Smooth muscle cell (in vitro differentiated cells): ENCODE measurements around the gene RNF208. TPM values are rescaled to one million over a fixed set of nuclear protein-coding genes. Genes with fewer than 3 reads are reported as not detected.

Experiments
- DNase-seq: peaks from one replicate; lab custom pipeline; 2025; ENCODE audit not compliant: unreplicated experiment; lab: John Stamatoyannopoulos, UW
- H2AFZ ChIP-seq: fragments of 200-600 bp; sonication (generic); 2 replicates; pipeline ENCODE4 v1.6.0; 2016; ENCODE audit warnings: antibody characterized with exemption, low read depth, mild to moderate bottlenecking
- H3F3A ChIP-seq: fragments of 200-600 bp; sonication (generic); 2 replicates; pipeline ENCODE4 v1.6.0; 2017; ENCODE audit warnings: antibody characterized with exemption, low read depth
- H3K27ac ChIP-seq: fragments of 200-600 bp; sonication (generic); 2 replicates; pipeline ENCODE4 v1.5.1; 2016; ENCODE audit warnings: low read depth, mild to moderate bottlenecking
- H3K27me3 ChIP-seq: fragments of 200-600 bp; sonication (generic); 2 replicates; pipeline ENCODE4 v1.6.1; 2016; ENCODE audit warnings: low read depth, mild to moderate bottlenecking
- H3K36me3 ChIP-seq: fragments of 200-600 bp; sonication (generic); 2 replicates; pipeline ENCODE4 v1.5.1; 2016; ENCODE audit warnings: low read depth
- H3K4me1 ChIP-seq: fragments of 200-600 bp; sonication (generic); 2 replicates; pipeline ENCODE4 v1.5.1; 2016; ENCODE audit warnings: low read depth
- H3K4me2 ChIP-seq: fragments of 200-600 bp; sonication (generic); 2 replicates; pipeline ENCODE4 v1.6.0; 2016; ENCODE audit warnings: mild to moderate bottlenecking
- H3K4me3 ChIP-seq: fragments of 200-600 bp; sonication (generic); 2 replicates; pipeline ENCODE4 v1.5.1; 2016; ENCODE audit warnings: mild to moderate bottlenecking
- H3K79me2 ChIP-seq: fragments of 200-600 bp; sonication (generic); 2 replicates; pipeline ENCODE4 v1.6.0; 2016; ENCODE audit warnings: low read depth, mild to moderate bottlenecking
- H3K9ac ChIP-seq: fragments of 200-600 bp; sonication (generic); 2 replicates; pipeline ENCODE4 v1.6.0; 2016; ENCODE audit warnings: low read depth
- H3K9me3 ChIP-seq: fragments of 200-600 bp; sonication (generic); replicated peaks from 2 replicates; pipeline ENCODE4 v1.5.1; 2016; ENCODE audit warnings: low read depth
- H4K20me1 ChIP-seq: fragments of 200-600 bp; sonication (generic); 2 replicates; pipeline ENCODE4 v1.6.0; 2016; ENCODE audit warnings: low read depth
- WGBS: methylation state at CpG from one replicate; pipeline ENCODE4 v1.1.7; 2016; ENCODE audit warnings: low lambda C conversion rate; 5-methylcytosine and 5-hydroxymethylcytosine counted together
- polyA plus RNA-seq: library from polyadenylated mRNA; unstranded; fragments of >200 nt; fragmentation: Nextera tagmentation; extraction: Ambion mirVana; gene quantifications from 2 replicates; pipeline ENCODE4 v1.2.1, GENCODE V29; 2016
- total RNA-seq: library from RNA; depleted of rRNA; stranded (reverse); fragments of >200 nt; gene quantifications from 2 replicates; pipeline ENCODE4 v1.2.3, GENCODE V29; 2014
- TF ChIP-seq, protein P1 (sequence below): fragments of 200-600 bp; sonication (generic); IDR thresholded peaks from 2 replicates; pipeline ENCODE4 v1.5.1; 2017; ENCODE audit warnings: borderline replicate concordance, mild to moderate bottlenecking, antibody characterized with exemption; ENCODE audit not compliant: insufficient read depth, poor library complexity, severe bottlenecking

Gene RNF208
- total and polyA plus RNA-seq, 2 experiments from 2014 or later, result 0.36 to 1.4 TPM

DNA sequence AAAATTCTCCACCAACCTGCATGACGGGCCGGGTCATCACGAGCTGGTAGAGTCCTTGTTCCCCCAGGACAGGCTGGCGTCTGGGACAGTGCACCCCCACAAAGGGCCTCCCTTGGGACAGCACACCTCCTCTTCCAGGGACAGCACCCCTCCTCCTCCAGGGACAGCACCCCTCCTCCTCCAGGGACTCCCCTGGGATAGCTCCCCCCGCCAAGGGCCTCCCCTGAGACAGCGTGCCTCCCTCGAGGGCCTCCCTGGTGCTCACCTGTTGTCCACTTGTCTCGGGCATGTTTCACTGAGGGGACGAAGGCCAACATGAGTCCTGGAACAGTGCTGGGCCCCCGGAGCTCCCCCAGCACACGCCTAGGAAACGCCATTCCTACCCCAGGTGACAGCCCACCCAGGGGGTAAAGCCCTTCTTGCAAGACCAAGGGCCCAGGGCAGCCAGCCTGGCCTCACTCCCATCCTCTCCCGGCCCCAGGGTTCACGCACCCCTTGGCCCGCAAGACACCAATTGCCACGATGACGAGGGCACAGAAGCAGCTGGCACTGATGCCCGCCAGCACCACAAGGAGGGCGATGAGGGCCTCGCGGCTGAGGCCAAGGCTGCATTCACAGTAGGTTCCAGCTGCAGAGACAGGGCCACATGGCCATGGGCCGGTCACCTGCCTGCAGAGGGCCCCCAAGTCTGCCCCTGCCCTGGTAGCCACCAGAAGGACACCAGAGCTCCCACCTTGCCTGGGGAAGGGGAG lies 50.7 kb downstream of the RNF208 start:
- Histone ChIP-seq H3K27ac (no peak overlapping the region), H3F3A (no peaks in the 10 kb centered on the region), H3K27me3 (peaks cover 62% of the 10 kb centered on the region), H2AFZ (no peak overlapping the region), H3K4me2 (no peak overlapping the region), H3K36me3 (no peaks in the 10 kb centered on the region), H3K4me1 (no peaks in the 10 kb centered on the region), H3K4me3 (no peak overlapping the region), H4K20me1 (no peaks in the 10 kb centered on the region), H3K9me3 (no peaks in the 10 kb centered on the region), H3K79me2 (no peaks in the 10 kb centered on the region), H3K9ac (no peak overlapping the region)
- TF ChIP-seq, protein P1, sequence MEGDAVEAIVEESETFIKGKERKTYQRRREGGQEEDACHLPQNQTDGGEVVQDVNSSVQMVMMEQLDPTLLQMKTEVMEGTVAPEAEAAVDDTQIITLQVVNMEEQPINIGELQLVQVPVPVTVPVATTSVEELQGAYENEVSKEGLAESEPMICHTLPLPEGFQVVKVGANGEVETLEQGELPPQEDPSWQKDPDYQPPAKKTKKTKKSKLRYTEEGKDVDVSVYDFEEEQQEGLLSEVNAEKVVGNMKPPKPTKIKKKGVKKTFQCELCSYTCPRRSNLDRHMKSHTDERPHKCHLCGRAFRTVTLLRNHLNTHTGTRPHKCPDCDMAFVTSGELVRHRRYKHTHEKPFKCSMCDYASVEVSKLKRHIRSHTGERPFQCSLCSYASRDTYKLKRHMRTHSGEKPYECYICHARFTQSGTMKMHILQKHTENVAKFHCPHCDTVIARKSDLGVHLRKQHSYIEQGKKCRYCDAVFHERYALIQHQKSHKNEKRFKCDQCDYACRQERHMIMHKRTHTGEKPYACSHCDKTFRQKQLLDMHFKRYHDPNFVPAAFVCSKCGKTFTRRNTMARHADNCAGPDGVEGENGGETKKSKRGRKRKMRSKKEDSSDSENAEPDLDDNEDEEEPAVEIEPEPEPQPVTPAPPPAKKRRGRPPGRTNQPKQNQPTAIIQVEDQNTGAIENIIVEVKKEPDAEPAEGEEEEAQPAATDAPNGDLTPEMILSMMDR, result no peak
- DNase-seq, result no peak
- WGBS, result 88% methylated on average over 21 of the region's 22 CpGs

- TF ChIP-seq, protein P1, result no peak
- Histone ChIP-seq H3K4me3 (no peak overlapping the region), H3K4me1 (no peaks in the 10 kb centered on the region), H4K20me1 (no peaks in the 10 kb centered on the region), H3K4me2 (no peak overlapping the region), H3K9ac (no peak overlapping the region), H3K79me2 (no peaks in the 10 kb centered on the region), H3K36me3 (no peaks in the 10 kb centered on the region), H3K27ac (no peak overlapping the region), H3F3A (no peaks in the 10 kb centered on the region), H2AFZ (no peak overlapping the region), H3K27me3 (peaks cover 69% of the 10 kb centered on the region), H3K9me3 (no peaks in the 10 kb centered on the region)
- 67% methylated on average over 13 of the region's 14 CpGs for WGBS
- DNase-seq, result no peak
Measured at GRCh38 chr9:137170486-137171148, 51.4 kb downstream of the RNF208 start.

Other genes with a start within 250 kb of the RNF208 start
Only the 30 nearest of the 32 such genes appear.
- 27.4 and 29.0 TPM in 2 replicates for gene PAXX, start 229.8 kb downstream of the RNF208 start, total RNA-seq
- 61.4 and 62.0 TPM in 2 replicates for gene PAXX, start 229.8 kb downstream of the RNF208 start, polyA plus RNA-seq
- 15.2 and 36.8 TPM in 2 replicates for gene CLIC3, start 225.7 kb downstream of the RNF208 start, total RNA-seq
- gene CLIC3, start 225.7 kb downstream of the RNF208 start, polyA plus RNA-seq, result 43.9 and 69.9 TPM in 2 replicates
- 15.9 and 23.0 TPM in 2 replicates for gene ABCA2, start 194.0 kb downstream of the RNF208 start, total RNA-seq
- 26.2 and 29.0 TPM in 2 replicates for gene ABCA2, start 194.0 kb downstream of the RNF208 start, polyA plus RNA-seq
- gene FUT7, start 190.2 kb downstream of the RNF208 start, total RNA-seq, result not detected in 2 replicates
- 0.51 TPM in 1 of 2 replicates, not detected in the other for gene FUT7, start 190.2 kb downstream of the RNF208 start, polyA plus RNA-seq
- 5.9 and 9.9 TPM in 2 replicates for gene NPDC1, start 176.1 kb downstream of the RNF208 start, total RNA-seq
- 19.3 and 38.8 TPM in 2 replicates for gene NPDC1, start 176.1 kb downstream of the RNF208 start, polyA plus RNA-seq
- not detected in 2 replicates for gene ENTPD2, start 168.2 kb downstream of the RNF208 start, total RNA-seq
- 0.30 and 0.78 TPM in 2 replicates for gene ENTPD2, start 168.2 kb downstream of the RNF208 start, polyA plus RNA-seq
- gene SAPCD2, start 151.7 kb downstream of the RNF208 start, total RNA-seq, result 1.9 and 2.1 TPM in 2 replicates
- 3.9 and 5.0 TPM in 2 replicates for gene SAPCD2, start 151.7 kb downstream of the RNF208 start, polyA plus RNA-seq
- gene UAP1L1, start 144.7 kb downstream of the RNF208 start, total RNA-seq, result 5.8 and 7.2 TPM in 2 replicates
- gene UAP1L1, start 144.7 kb downstream of the RNF208 start, polyA plus RNA-seq, result 22.5 and 23.8 TPM in 2 replicates
- gene MAN1B1, start 135.3 kb downstream of the RNF208 start, total RNA-seq, result 62.9 and 70.9 TPM in 2 replicates
- 97.1 and 109 TPM in 2 replicates for gene MAN1B1, start 135.3 kb downstream of the RNF208 start, polyA plus RNA-seq
- gene DPP7, start 107.5 kb downstream of the RNF208 start, total RNA-seq, result 50.6 and 51.4 TPM in 2 replicates
- 170 and 171 TPM in 2 replicates for gene DPP7, start 107.5 kb downstream of the RNF208 start, polyA plus RNA-seq
- gene GRIN1, start 83.1 kb downstream of the RNF208 start, total RNA-seq, result not detected in 2 replicates
- gene GRIN1, start 83.1 kb downstream of the RNF208 start, polyA plus RNA-seq, result 0.44 TPM in 1 of 2 replicates, not detected in the other
- gene LRRC26, start 52.2 kb downstream of the RNF208 start, total RNA-seq, result not detected in 2 replicates
- not detected in 2 replicates for gene LRRC26, start 52.2 kb downstream of the RNF208 start, polyA plus RNA-seq
- gene TMEM210, start 50.2 kb downstream of the RNF208 start, total RNA-seq, result not detected in 2 replicates
- gene TMEM210, start 50.2 kb downstream of the RNF208 start, polyA plus RNA-seq, result not detected in 2 replicates
- 12.6 and 16.3 TPM in 2 replicates for gene ANAPC2, start 33.7 kb downstream of the RNF208 start, total RNA-seq
- 6.6 and 17.6 TPM in 2 replicates for gene ANAPC2, start 33.7 kb downstream of the RNF208 start, polyA plus RNA-seq
- 32.7 and 69.5 TPM in 2 replicates for gene SSNA1, start 33.6 kb downstream of the RNF208 start, total RNA-seq
- gene SSNA1, start 33.6 kb downstream of the RNF208 start, polyA plus RNA-seq, result 84.9 and 94.1 TPM in 2 replicates
- 4.0 and 6.9 TPM in 2 replicates for gene TPRN, start 21.5 kb downstream of the RNF208 start, total RNA-seq
- 15.0 and 19.0 TPM in 2 replicates for gene TPRN, start 21.5 kb downstream of the RNF208 start, polyA plus RNA-seq
- gene TMEM203, start 16.6 kb downstream of the RNF208 start, total RNA-seq, result 30.2 and 31.0 TPM in 2 replicates
- 53.0 and 55.1 TPM in 2 replicates for gene TMEM203, start 16.6 kb downstream of the RNF208 start, polyA plus RNA-seq
- 3.2 and 6.5 TPM in 2 replicates for gene NDOR1, start 16.5 kb downstream of the RNF208 start, total RNA-seq
- 7.7 and 12.5 TPM in 2 replicates for gene NDOR1, start 16.5 kb downstream of the RNF208 start, polyA plus RNA-seq
- 2.2 and 2.3 TPM in 2 replicates for gene CYSRT1, start 2.9 kb upstream of the RNF208 start, total RNA-seq
- 1.3 and 2.4 TPM in 2 replicates for gene CYSRT1, start 2.9 kb upstream of the RNF208 start, polyA plus RNA-seq
- gene RNF224, start 5.3 kb upstream of the RNF208 start, total RNA-seq, result not detected in 2 replicates
- not detected in 2 replicates for gene RNF224, start 5.3 kb upstream of the RNF208 start, polyA plus RNA-seq
- not detected in 2 replicates for gene SLC34A3, start 8.7 kb upstream of the RNF208 start, total RNA-seq
- gene SLC34A3, start 8.7 kb upstream of the RNF208 start, polyA plus RNA-seq, result not detected in 2 replicates
- gene TUBB4B, start 19.0 kb upstream of the RNF208 start, total RNA-seq, result 154 and 164 TPM in 2 replicates
- 317 and 331 TPM in 2 replicates for gene TUBB4B, start 19.0 kb upstream of the RNF208 start, polyA plus RNA-seq
- not detected in 2 replicates for gene STPG3, start 29.0 kb upstream of the RNF208 start, total RNA-seq
- gene STPG3, start 29.0 kb upstream of the RNF208 start, polyA plus RNA-seq, result not detected in 2 replicates
- gene NELFB, start 33.1 kb upstream of the RNF208 start, total RNA-seq, result 23.3 and 31.8 TPM in 2 replicates
- 60.9 and 66.6 TPM in 2 replicates for gene NELFB, start 33.1 kb upstream of the RNF208 start, polyA plus RNA-seq
- 4.6 and 6.3 TPM in 2 replicates for gene TOR4A, start 55.5 kb upstream of the RNF208 start, total RNA-seq
- gene TOR4A, start 55.5 kb upstream of the RNF208 start, polyA plus RNA-seq, result 5.5 and 10.7 TPM in 2 replicates
- gene NRARP, start 80.0 kb upstream of the RNF208 start, total RNA-seq, result 2.0 and 3.7 TPM in 2 replicates
- 1.7 and 3.0 TPM in 2 replicates for gene NRARP, start 80.0 kb upstream of the RNF208 start, polyA plus RNA-seq
- gene EXD3, start 200.9 kb upstream of the RNF208 start, total RNA-seq, result 3.1 and 10.4 TPM in 2 replicates
- gene EXD3, start 200.9 kb upstream of the RNF208 start, polyA plus RNA-seq, result 12.5 and 15.7 TPM in 2 replicates
- 0.09 and 0.90 TPM in 2 replicates for gene NOXA1, start 201.2 kb upstream of the RNF208 start, total RNA-seq
- gene NOXA1, start 201.2 kb upstream of the RNF208 start, polyA plus RNA-seq, result 0.81 and 3.8 TPM in 2 replicates
- not detected in 2 replicates for gene ENTPD8, start 219.1 kb upstream of the RNF208 start, total RNA-seq
- gene ENTPD8, start 219.1 kb upstream of the RNF208 start, polyA plus RNA-seq, result not detected in 2 replicates
- 25.2 and 30.9 TPM in 2 replicates for gene NSMF, start 237.1 kb upstream of the RNF208 start, total RNA-seq
- 48.5 and 55.9 TPM in 2 replicates for gene NSMF, start 237.1 kb upstream of the RNF208 start, polyA plus RNA-seq